ENCODE results near the gene POLD1. TPM values are rescaled to one million over a fixed set of nuclear protein-coding genes. Genes with fewer than 3 reads are reported as not detected.

Gene POLD1
- total RNA-seq, 1 donor from 2014 or later = 40.8 TPM

Other genes with a start within 250 kb of the POLD1 start
- gene IZUMO2, start 221.1 kb upstream of the POLD1 start, total RNA-seq = not detected in 2 replicates
- 0.17 and 0.28 TPM in 2 replicates for gene MYH14, start 180.7 kb upstream of the POLD1 start, total RNA-seq
- 0.51 TPM in 2 replicates for gene KCNC3, start 55.0 kb upstream of the POLD1 start, total RNA-seq
- not detected in 2 replicates for gene NAPSA, start 18.7 kb upstream of the POLD1 start, total RNA-seq
- gene NR1H2, start 7.9 kb upstream of the POLD1 start, total RNA-seq = 83.6 and 92.5 TPM in 2 replicates
- not detected in 2 replicates for gene SPIB, start 34.6 kb downstream of the POLD1 start, total RNA-seq
- gene MYBPC2, start 48.5 kb downstream of the POLD1 start, total RNA-seq = 0.05 TPM in 1 of 2 replicates, not detected in the other
- gene EMC10, start 92.2 kb downstream of the POLD1 start, total RNA-seq = 63.0 and 77.3 TPM in 2 replicates
- 0.05 and 0.17 TPM in 2 replicates for gene GARIN5A, start 92.5 kb downstream of the POLD1 start, total RNA-seq
- gene JOSD2, start 126.8 kb downstream of the POLD1 start, total RNA-seq = 18.0 and 18.2 TPM in 2 replicates
- gene ASPDH, start 129.6 kb downstream of the POLD1 start, total RNA-seq = not detected in 2 replicates
- under 0.01 and 0.05 TPM in 2 replicates for gene LRRC4B, start 184.1 kb downstream of the POLD1 start, total RNA-seq

All from dermis blood vessel endothelial cell (primary cell).